Epidermal melanocyte (primary cell): ENCODE results near the gene MON1B.
"Not testable (repeated sequence)": the region's sequence is repeated elsewhere in the genome, so short reads cannot be mapped to it uniquely, and the experiment has no call there.

Experiments used
- DNase-seq: peaks from one replicate; pipeline ENCODE4 v3.0.0; 2011; ENCODE audit warnings: low spot score; ENCODE audit not compliant: insufficient read length

The MON1B gene

DNA sequence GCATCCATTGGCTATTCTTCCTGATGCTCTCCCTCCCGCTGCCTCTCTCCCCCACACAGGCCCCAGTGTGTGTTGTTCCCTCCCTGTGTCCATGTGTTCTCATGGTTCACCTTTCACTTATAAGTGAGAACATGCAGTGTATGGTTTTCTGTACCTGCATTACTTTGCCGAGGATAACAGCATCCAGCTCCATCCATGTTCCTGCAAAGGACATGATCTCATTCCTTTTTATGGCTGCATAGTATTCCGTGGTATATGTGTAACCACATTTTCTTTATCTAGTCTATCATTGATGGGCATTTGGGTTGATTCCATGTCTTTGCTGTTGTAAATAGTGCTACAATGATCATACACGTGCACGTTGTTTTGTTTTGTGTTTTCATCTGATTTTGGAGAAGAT is 51.5 kb downstream of the MON1B start:
- not testable (repeated sequence) for DNase-seq

DNA sequence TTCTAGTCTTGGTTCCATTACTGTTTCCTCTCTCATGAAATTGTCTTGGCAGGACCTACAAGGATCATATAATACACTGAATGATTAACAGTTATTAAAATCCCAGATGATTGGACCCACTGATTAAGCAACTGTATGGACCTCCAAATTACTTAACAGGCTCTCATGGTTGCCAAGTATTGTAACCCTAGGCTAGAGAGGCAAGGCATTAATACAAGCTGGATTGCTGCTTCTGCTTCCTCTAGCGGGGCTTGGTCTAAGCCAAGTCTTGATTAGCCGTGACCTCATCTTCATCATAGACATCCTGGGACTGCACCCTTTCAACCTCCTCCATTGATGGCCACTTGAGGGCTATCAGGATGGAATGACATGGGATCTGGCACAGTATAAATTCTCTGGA is 55.2 kb downstream of the MON1B start:
- no peak for DNase-seq

DNA sequence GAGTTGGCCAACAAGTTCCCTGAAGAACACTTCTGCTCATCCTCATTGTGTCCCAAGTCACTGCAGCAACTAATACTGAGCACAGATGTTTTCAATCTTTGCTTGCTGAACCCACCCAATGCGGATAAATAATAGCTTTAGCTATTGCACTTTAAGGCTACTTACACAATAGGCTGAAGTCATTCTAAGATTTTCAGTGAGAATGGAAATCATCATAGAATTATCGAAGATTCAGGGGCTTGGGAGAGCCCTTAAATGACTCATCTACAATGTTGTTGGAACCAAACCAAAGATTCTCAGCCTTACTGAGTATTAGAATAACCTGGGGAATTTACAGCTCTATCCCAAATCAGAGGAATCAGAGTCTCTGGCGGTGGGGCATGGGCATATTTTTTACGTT is 59.4 kb downstream of the MON1B start:
- no peak for DNase-seq
